Esophagus squamous epithelium (tissue), 4 donors: ENCODE measurements around the gene CRELD2.

Experiments
- POLR2A ChIP-seq, 4 donors: fragments of 450-650 bp; IDR thresholded peaks; one replicate each; pipeline ENCODE4 v1.6.1; 2017; ENCODE audit warnings: antibody characterized with exemption in 4 of 4, mild to moderate bottlenecking in 4 of 4, moderate library complexity in 3 of 4
- TF ChIP-seq, protein P1 (sequence below), 6 experiments: fragments of 450-650 bp in 4 of 6; fragments of 200-600 bp in 2 of 6; sonication (generic) in 2 of 6; IDR thresholded peaks; one replicate each; pipeline ENCODE4 v1.5.1; 2016 to 2019; ENCODE audit warnings: antibody characterized with exemption in 6 of 6, mild to moderate bottlenecking in 4 of 6, moderate library complexity in 4 of 6

DNA sequence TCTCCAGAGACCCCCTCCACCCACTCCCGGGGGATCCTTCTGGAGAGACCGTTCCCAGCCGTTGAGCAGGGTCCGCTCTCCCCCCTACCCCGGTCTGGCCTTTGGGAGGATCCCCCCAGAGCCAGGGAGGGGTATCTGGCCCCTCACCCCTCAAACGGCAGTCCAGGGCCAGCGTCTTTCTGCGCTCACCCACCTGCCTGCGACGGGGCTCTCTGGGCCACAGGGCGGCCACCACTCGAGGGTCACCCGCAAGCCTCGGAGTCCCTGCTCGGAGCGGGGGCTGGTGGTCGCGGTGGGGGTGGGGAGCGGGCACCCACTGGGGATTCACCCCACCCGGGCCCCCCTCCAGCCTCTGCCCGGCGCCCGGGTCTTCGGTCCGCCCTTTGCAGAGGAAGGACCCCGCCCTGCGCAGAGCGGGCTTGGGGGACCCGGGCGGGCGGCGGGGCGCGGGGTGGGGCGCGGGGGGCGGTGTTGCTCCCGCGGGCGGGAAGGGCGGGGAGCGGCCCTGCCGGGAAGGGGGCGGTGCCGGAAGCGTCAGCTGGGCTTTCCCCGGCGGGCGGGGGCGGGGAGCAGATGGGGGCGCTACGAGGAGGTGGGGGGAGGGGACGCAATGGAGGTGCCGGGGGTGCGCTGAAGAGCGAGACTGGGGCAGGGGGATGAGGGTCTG lies 16.6 kb downstream of the CRELD2 start:
- TF ChIP-seq, protein P1, sequence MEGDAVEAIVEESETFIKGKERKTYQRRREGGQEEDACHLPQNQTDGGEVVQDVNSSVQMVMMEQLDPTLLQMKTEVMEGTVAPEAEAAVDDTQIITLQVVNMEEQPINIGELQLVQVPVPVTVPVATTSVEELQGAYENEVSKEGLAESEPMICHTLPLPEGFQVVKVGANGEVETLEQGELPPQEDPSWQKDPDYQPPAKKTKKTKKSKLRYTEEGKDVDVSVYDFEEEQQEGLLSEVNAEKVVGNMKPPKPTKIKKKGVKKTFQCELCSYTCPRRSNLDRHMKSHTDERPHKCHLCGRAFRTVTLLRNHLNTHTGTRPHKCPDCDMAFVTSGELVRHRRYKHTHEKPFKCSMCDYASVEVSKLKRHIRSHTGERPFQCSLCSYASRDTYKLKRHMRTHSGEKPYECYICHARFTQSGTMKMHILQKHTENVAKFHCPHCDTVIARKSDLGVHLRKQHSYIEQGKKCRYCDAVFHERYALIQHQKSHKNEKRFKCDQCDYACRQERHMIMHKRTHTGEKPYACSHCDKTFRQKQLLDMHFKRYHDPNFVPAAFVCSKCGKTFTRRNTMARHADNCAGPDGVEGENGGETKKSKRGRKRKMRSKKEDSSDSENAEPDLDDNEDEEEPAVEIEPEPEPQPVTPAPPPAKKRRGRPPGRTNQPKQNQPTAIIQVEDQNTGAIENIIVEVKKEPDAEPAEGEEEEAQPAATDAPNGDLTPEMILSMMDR (IDR thresholded peaks at IDR 0.05): no peak
- no peak for TF ChIP-seq POLR2A (IDR thresholded peaks at IDR 0.05)
